Fibroblast of skin of left quadriceps (primary cell): ENCODE results near the gene CFAP99.
A peak's percentile ranks its signal among the peaks of the same experiment; 100 is the strongest.

Experiments
- DNase-seq, 2 experiments: peaks; one replicate each; pipeline ENCODE4 v3.0.0-alpha.2; 2013; ENCODE audit warnings: low read depth in 2 of 2

CFAP99 gene

GRCh38 chr4:2468456-2469191 lies 49.9 kb downstream of the CFAP99 start, which contains the start of gene RNF4:
Gene RNF4, plus strand, starts transcription at chr4:2469106. Its CDS starts 21,388 bp downstream, at chr4:2490494.
- DNase-seq = peak; percentile 91

GRCh38 chr4:2469192-2469984 lies 50.6 kb downstream of the CFAP99 start:
- no peak for DNase-seq

DNA sequence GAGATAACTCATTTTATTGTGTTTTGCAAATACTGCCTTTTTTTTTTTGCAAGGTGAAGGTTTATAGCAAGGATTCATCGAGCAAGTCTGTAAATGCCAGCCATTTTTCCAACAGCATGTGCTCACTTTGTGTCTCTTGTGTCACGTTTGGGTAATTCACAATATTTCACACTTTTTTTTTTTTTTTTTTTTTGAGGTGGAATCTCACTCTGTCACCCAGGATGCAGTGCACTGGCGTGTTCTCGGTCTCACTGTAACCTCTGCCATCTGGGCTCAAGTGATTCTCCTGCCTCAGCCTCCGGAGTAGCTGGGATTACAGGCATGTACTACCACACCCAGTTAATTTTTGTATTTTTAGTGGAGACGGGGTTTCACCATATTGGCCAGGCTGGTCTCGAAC lies 52.0 kb downstream of the CFAP99 start:
- no peak for DNase-seq

- DNase-seq = no peak
Measured at GRCh38 chr4:2472187-2472586, 53.4 kb downstream of the CFAP99 start.

GRCh38 chr4:2478229-2478628 lies 59.5 kb downstream of the CFAP99 start:
- no peak for DNase-seq

- DNase-seq = no peak
Measured at GRCh38 chr4:2480649-2481048, 61.9 kb downstream of the CFAP99 start.

GRCh38 chr4:2482192-2482591 lies 63.4 kb downstream of the CFAP99 start:
- no peak for DNase-seq

DNA sequence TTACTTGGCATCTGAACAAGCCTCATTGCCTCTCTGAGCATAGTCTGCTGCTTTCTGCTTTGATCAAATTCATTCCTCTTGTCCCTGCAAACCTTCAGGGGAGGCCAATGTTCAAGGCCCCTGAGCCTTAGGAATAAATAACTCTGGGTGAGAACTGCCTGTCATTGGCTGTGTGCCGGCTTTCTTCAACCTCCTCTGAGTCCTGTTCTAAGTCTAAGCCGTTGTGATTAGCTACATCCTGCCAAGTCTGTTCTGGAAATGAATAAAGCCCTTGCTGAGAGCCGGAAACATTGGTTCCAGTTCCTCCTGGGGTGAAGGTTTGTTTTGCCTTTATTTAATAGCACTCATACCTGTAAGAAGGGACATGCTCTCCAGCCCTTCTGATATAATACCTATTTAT lies 63.9 kb downstream of the CFAP99 start:
- DNase-seq = no peak

DNA sequence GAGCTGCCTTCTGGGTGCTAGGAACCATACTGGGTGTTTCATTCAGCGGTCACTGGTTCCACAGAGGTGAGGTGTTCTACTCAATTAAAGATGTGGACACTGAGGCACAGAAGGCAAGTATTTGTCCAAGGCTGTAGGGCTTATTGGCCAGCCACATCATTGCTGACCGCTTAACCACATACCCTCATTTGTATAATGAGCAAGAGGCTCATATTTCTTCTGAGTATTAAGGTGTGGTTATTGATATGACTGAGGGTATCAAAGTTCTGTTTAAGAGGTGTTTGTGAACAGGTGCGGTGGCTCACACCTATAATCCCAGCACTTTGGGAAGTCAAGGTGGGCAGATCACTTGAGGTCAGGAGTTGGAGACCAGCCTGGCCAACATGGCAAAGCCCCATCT lies 64.5 kb downstream of the CFAP99 start:
- no peak for DNase-seq

GRCh38 chr4:2484185-2484584 lies 65.4 kb downstream of the CFAP99 start:
- DNase-seq = no peak

DNA sequence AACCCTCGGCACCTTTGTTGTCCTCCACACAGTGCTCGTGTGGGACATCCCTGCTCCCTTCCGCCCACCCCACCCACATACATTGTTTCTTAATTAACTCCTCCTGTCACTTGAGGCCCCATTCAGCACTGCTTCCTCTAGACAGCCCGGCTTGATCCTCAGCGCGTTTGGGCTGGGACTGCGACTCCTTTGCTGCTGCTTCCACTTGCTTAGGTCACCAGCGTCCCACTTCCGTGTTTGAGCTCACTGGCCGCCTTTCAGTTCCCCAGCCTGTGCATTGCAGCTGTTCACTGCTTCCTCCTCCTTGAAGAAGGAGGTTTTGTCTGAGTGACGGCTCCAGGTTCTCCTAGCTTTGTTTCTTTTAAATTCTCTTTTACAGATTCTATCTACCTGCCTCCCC lies 66.2 kb downstream of the CFAP99 start:
- DNase-seq = no peak

GRCh38 chr4:2485956-2486355 lies 67.2 kb downstream of the CFAP99 start:
- no peak for DNase-seq

DNA sequence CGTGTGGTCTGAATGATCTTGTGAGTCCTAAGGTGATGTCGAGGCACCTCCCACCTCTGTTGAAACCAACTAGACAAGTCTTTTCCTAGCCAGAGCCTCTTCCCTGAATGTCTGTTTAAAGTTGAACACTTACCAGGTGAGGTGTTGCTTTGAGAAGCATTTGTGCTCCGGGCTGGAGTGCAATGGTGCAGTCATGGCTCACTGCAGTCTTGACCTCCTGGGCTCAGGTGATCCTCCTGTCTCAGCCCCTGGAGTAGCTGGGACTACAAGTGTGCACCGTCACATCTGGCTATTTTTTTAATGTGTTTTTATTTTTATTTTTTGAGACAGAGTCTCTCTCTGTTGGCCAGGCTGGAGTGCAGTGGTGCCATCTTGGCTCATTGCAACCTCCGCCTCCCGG lies 68.2 kb downstream of the CFAP99 start:
- DNase-seq = no peak

GRCh38 chr4:2487632-2488031 lies 68.9 kb downstream of the CFAP99 start:
- DNase-seq = no peak

GRCh38 chr4:2489081-2489805 lies 70.5 kb downstream of the CFAP99 start:
- DNase-seq = no peak

GRCh38 chr4:2489841-2490552 lies 71.2 kb downstream of the CFAP99 start:
- DNase-seq = no peak

GRCh38 chr4:2492970-2493369 lies 74.2 kb downstream of the CFAP99 start:
- DNase-seq = no peak

DNA sequence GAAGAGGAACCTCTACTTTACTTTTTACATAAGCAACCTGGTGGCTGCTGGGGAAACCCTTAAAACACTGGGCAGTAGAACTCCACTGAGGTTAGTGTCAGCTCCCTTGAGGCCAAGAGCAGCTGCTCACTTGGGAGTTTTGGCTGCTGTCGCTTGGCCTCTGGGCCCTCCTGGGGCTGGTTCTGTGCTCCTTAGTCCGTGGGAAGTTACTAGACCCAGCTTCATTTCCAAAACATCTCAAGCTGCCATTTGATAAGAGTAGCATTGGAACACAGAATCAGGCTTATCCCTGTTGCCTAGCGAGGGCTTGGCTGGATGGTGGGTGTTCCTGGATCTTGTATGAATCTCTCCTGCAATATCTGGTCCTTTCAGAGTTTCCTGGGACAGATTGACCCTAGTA lies 76.2 kb downstream of the CFAP99 start:
- DNase-seq = no peak

- no peak for DNase-seq
Measured at GRCh38 chr4:2497324-2497723, 78.6 kb downstream of the CFAP99 start.

DNA sequence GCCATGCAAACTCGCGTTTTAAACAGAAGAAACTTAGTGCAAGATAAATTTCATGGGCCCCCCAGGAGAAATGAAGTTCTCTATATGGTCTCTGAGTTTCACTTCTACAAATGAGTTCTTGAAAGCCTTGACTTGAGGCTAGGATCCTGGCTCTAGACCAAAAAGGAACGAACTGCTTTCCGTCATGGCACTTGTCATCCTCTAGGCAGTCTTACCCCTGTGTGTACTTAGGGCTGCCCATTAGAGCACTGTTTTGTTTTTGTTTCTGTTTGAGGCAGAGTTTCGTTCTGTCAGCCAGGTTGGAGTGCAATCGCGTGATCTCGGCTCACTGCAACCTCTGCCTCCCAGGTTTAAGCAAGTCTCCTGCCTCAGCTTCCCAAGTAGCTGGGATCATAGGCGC lies 79.2 kb downstream of the CFAP99 start:
- no peak for DNase-seq

- DNase-seq = no peak
Measured at GRCh38 chr4:2500547-2500946, 81.8 kb downstream of the CFAP99 start.

GRCh38 chr4:2501034-2501594 lies 82.4 kb downstream of the CFAP99 start:
- DNase-seq = no peak
